GM12878 (cell line): ENCODE results near the gene NKG7. TPM values are rescaled to one million over a fixed set of nuclear protein-coding genes. Genes with fewer than 3 reads are reported as not detected.

Source experiments
- ATAC-seq: fragments of 200-7000 bp; cut with Tn5 transposase; 3 replicates; pipeline ENCODE4 v1.9.1; 2020; ENCODE audit warnings: mild to moderate bottlenecking, moderate library complexity
- BruUV-seq: library from RNA; stranded (reverse); fragments of 400-500 nt; replicated peaks from 2 replicates; lab custom pipeline; 2021; lab: Mats Ljungman, UMichigan
- CTCF ChIA-PET: fragments of 300-600 bp; sonication (Branson Sonifier 250); formaldehyde crosslinking; extraction: SDS; loops from one replicate; lab custom pipeline; 2021; ENCODE audit warnings: inconsistent platforms; lab: Yijun Ruan, JAX
- POLR2A ChIA-PET: fragments of 350-600 bp; formaldehyde crosslinking; extraction: SDS; loops from one replicate; lab custom pipeline; 2021; ENCODE audit warnings: inconsistent platforms; lab: Charles Lee
- RAD21 ChIA-PET: fragments of 300-600 bp; sonication (Branson Sonifier 250); formaldehyde crosslinking; loops from one replicate; lab custom pipeline; 2023; ENCODE audit warnings: antibody characterized with exemption; ENCODE audit not compliant: unreplicated experiment; lab: Charles Lee
- SMC1A ChIA-PET: fragments of 300-600 bp; sonication (Branson Sonifier 250); formaldehyde crosslinking; loops from one replicate; lab custom pipeline; 2023; ENCODE audit not compliant: unreplicated experiment, uncharacterized antibody; lab: Charles Lee
- DNase-seq: peaks from one replicate; pipeline ENCODE4 v3.0.0-alpha.2; 2011; ENCODE audit warnings: low read depth, low spot score
- FAIRE-seq: peaks from 3 replicates; lab custom pipeline; 2011; peaks lifted over from hg19 to GRCh38; lab: Jason Lieb, UNC
- H2AFZ ChIP-seq: 2 replicates; pipeline ENCODE4 v1.6.0; 2011; ENCODE audit warnings: low read depth, low read length, control low read depth; ENCODE audit not compliant: control insufficient read depth
- H3K27ac ChIP-seq: 2 replicates; pipeline ENCODE4 v1.5.1; 2011; ENCODE audit warnings: control low read depth; ENCODE audit not compliant: control insufficient read depth, insufficient read depth
- H3K27me3 ChIP-seq, 2 experiments: replicated peaks in 1 of 2; 2 replicates each; pipeline versions ENCODE4 v1.6.0 to v1.6.1; 2011; ENCODE audit warnings: low read length in 1 of 2; ENCODE audit not compliant: control insufficient read depth in 2 of 2, insufficient read depth in 2 of 2
- H3K36me3 ChIP-seq, 2 experiments: 2 replicates each; pipeline ENCODE4 v1.5.1; 2011; ENCODE audit warnings: low read length in 1 of 2; ENCODE audit not compliant: control insufficient read depth in 2 of 2, insufficient read depth in 2 of 2
- H3K4me1 ChIP-seq: 2 replicates; pipeline ENCODE4 v1.6.1; 2011; ENCODE audit warnings: mild to moderate bottlenecking, low read length, moderate library complexity, mixed read lengths; ENCODE audit not compliant: control insufficient read depth, insufficient read depth
- H3K4me2 ChIP-seq: 2 replicates; pipeline ENCODE4 v1.6.0; 2011; ENCODE audit warnings: control low read depth; ENCODE audit not compliant: control insufficient read depth, insufficient read depth
- H3K4me3 ChIP-seq: fragments of 200-600 bp; sonication (generic); 2 replicates; pipeline ENCODE4 v1.5.1; 2016
- H3K79me2 ChIP-seq: 2 replicates; pipeline ENCODE4 v1.6.0; 2011; ENCODE audit warnings: low read length; ENCODE audit not compliant: control insufficient read depth, insufficient read depth
- H3K9ac ChIP-seq: 2 replicates; pipeline ENCODE4 v1.8.0; 2011; ENCODE audit warnings: low read length, control low read depth, mixed read lengths; ENCODE audit not compliant: control insufficient read depth, insufficient read depth
- H3K9me3 ChIP-seq: replicated peaks from 3 replicates; pipeline ENCODE4 v1.5.1; 2011; ENCODE audit warnings: mild to moderate bottlenecking, low read length; ENCODE audit not compliant: control insufficient read depth, insufficient read depth
- H4K20me1 ChIP-seq: 2 replicates; pipeline ENCODE4 v1.6.0; 2011; ENCODE audit not compliant: control insufficient read depth, insufficient read depth
- CTCF ChIP-seq, 3 experiments: IDR thresholded peaks in 2 of 3; conservative IDR thresholded peaks in 1 of 3; 2 replicates each; pipeline ENCODE4 v1.5.1; 2011; ENCODE audit warnings: low read depth in 3 of 3, low read length in 3 of 3, mild to moderate bottlenecking in 3 of 3, control low read depth in 2 of 3, moderate library complexity in 2 of 3, inconsistent platforms in 1 of 3, mixed read lengths in 1 of 3; ENCODE audit not compliant: control insufficient read depth in 2 of 3, insufficient read depth in 1 of 3; ENCODE audit errors: extremely low read depth in 1 of 3
- EED ChIP-seq: sonication (generic); IDR thresholded peaks from 2 replicates; pipeline ENCODE4 v1.6.1; 2016; ENCODE audit warnings: antibody characterized with exemption, low read depth
- HCFC1 ChIP-seq: fragments of 150-350 bp; IDR thresholded peaks from 2 replicates; pipeline ENCODE4 v1.6.1; 2014; ENCODE audit warnings: low read length
- IRF4 ChIP-seq: IDR thresholded peaks from 2 replicates; pipeline ENCODE4 v1.6.1; 2011; ENCODE audit warnings: low read depth, low read length
- KLF5 ChIP-seq: fragments of 450-650 bp; IDR thresholded peaks from 2 replicates; pipeline ENCODE4 v1.6.1; 2014; ENCODE audit warnings: mild to moderate bottlenecking; ENCODE audit not compliant: partially characterized antibody
- NBN ChIP-seq: fragments of 450-650 bp; IDR thresholded peaks from 2 replicates; pipeline ENCODE4 v1.6.1; 2016
- NFIC ChIP-seq: IDR thresholded peaks from 2 replicates; pipeline ENCODE4 v1.6.1; 2012; ENCODE audit warnings: low read depth, mild to moderate bottlenecking, inconsistent platforms, low read length, moderate library complexity
- NR2C1 ChIP-seq: fragments of 450-650 bp; IDR thresholded peaks from 2 replicates; pipeline ENCODE4 v1.6.1; 2017; ENCODE audit warnings: antibody characterized with exemption, mild to moderate bottlenecking, moderate library complexity
- NR2C2 ChIP-seq: IDR thresholded peaks from 2 replicates; pipeline ENCODE4 v1.6.1; 2011; ENCODE audit warnings: borderline replicate concordance, low read depth; ENCODE audit not compliant: control insufficient read depth, insufficient read length
- PAX8 ChIP-seq: fragments of 450-650 bp; IDR thresholded peaks from 2 replicates; pipeline ENCODE4 v1.6.1; 2017; ENCODE audit warnings: mild to moderate bottlenecking, moderate library complexity
- PML ChIP-seq: IDR thresholded peaks from 2 replicates; pipeline ENCODE4 v1.6.1; 2012; ENCODE audit warnings: low read length, inconsistent platforms
- ZNF207 ChIP-seq: fragments of 450-650 bp; IDR thresholded peaks from 2 replicates; pipeline ENCODE4 v1.6.1; 2014; ENCODE audit warnings: antibody characterized with exemption, mild to moderate bottlenecking, borderline replicate concordance
- ZNF217 ChIP-seq: fragments of 450-650 bp; IDR thresholded peaks from 2 replicates; pipeline ENCODE4 v1.6.1; 2017; ENCODE audit warnings: antibody characterized with exemption, mild to moderate bottlenecking
- WGBS: methylation state at CpG from one replicate; pipeline ENCODE4 v1.1.6; 2016; ENCODE audit warnings: low lambda C conversion rate; ENCODE audit not compliant: insufficient replicate concordance, insufficient coverage; ENCODE audit errors: missing lambda C conversion rate; 5-methylcytosine and 5-hydroxymethylcytosine counted together
- in situ Hi-C: fragments of 300-500 bp; cut with MboI; formaldehyde crosslinking; loops from 9 replicates; pipeline ENCODE4 v1.14.3; 2018; ENCODE audit warnings: mixed read lengths
- intact Hi-C: fragments of 100-400 bp; cut with micrococcal nuclease; formaldehyde crosslinking; loops from one replicate; pipeline ENCODE4 v1.14.2; 2022; ENCODE audit not compliant: unreplicated experiment
- polyA plus RNA-seq, 11 experiments: library from polyadenylated mRNA; depleted of rRNA in 4 of 11; unstranded in 6 of 11; stranded (reverse) in 5 of 11; fragments of >200 nt; fragmentation: Nextera tagmentation in 4 of 11; fragmentation: Illumina TruSeq in 1 of 11; extraction: Ambion mirVana in 4 of 11; extraction: Trizol in 1 of 11; gene quantifications; 1 replicate in 1 of 11; 2 replicates in 10 of 11; pipeline versions ENCODE4 v1.2.1 to v1.2.3, GENCODE V29; 2011 to 2016; ENCODE audit warnings: inconsistent platforms in 2 of 11, missing spikeins in 2 of 11, low read depth in 1 of 11
- total RNA-seq, 4 experiments: library from RNA; depleted of rRNA in 3 of 4; stranded (reverse); fragments of >200 nt in 3 of 4; fragmentation: Illumina TruSeq in 1 of 4; extraction: Trizol in 1 of 4; gene quantifications; 2 replicates each; pipeline versions ENCODE4 v1.2.1 to v1.2.3, GENCODE V29; 2013 to 2021

Gene NKG7
- total and polyA plus RNA-seq, 10 of the 15 experiments (the other 5 are each of a cell fraction or from before 2014, with no cell fraction given), result 10.0 to 48.7 (median 22.3) TPM

GRCh38 chr19:51394050-51394836 is 21.8 kb upstream of the NKG7 start (continued):
- TF ChIP-seq EED, result peak; percentile 71
- TF ChIP-seq PAX8, result no peak
- no peak; the same call in 1 of the 2 replicates for TF ChIP-seq IRF4
- TF ChIP-seq ZNF217, result no peak
- peak; percentile 2 to 29 (median 28); a peak in 2 of 6 replicates for TF ChIP-seq CTCF (IDR thresholded peaks at IDR 0.05 in 2 of 3, conservative IDR thresholded peaks at IDR 0.05 in 1 of 3; ENCODE audit: control insufficient read depth in 2 of 3, extremely low read depth in 1 of 3, insufficient read depth in 1 of 3, low read depth in 3 of 3, low read length in 3 of 3)
- TF ChIP-seq NR2C2, result no peak

GRCh38 chr19:51392701-51393100 is 20.2 kb upstream of the NKG7 start:
- RAD21 ChIA-PET, result no interaction called here
- BruUV-seq, result no TSS peak
- TF ChIP-seq ZNF207, result no peak
- no peak for TF ChIP-seq HCFC1
- no peak for TF ChIP-seq NBN
- TF ChIP-seq NR2C1, result no peak
- TF ChIP-seq KLF5, result no peak
- no peak for TF ChIP-seq NFIC
- no peak for TF ChIP-seq PML
- TF ChIP-seq, all 136 proteins: peak for 0
- intact Hi-C loops, result no loop called here
- Histone ChIP-seq H3K4me3 (no peak overlapping the region), H3K9ac (no peak overlapping the region), H4K20me1 (no peaks in the 10 kb centered on the region), H3K79me2 (peaks cover 5% of the 10 kb centered on the region), H3K27me3 (no peaks in the 10 kb centered on the region), H3K4me1 (peaks cover 19% of the 10 kb centered on the region), H2AFZ (no peak overlapping the region; the same call in none of the 2 replicates), H3K4me2 (no peak overlapping the region), H3K9me3 (no peaks in the 10 kb centered on the region), H3K27ac (no peak overlapping the region), H3K36me3 (no peaks in the 10 kb centered on the region)
- in situ Hi-C loops, result loop anchor here (25.0 kb wide), 1 partner anchor 1145 kb away; the partner anchor contains the start of gene ZNF808
- DNase-seq, result no peak
- no peak for ATAC-seq
- WGBS, result 100% methylated on average over 1 of the region's 1 CpG
- ChIA-PET POLR2A (interaction anchor here (0.6 to 0.7 kb wide), 2 partner anchors 27 to 30 kb away, joined by 4 to 5 read pairs; no protein-coding TSS in a partner anchor), CTCF (interaction anchor here (1.6 to 3.4 kb wide), 3 partner anchors 13 to 48 kb away, joined by 3 to 14 read pairs (median 7); partner anchors contain the start of gene NKG7), SMC1A (no interaction called here)
- FAIRE-seq, result no peak
